Activated B cell treated with CpG ODN at 0.5 μM for 24 hours (primary cell): ENCODE results near the gene ADGRB2. TPM values are rescaled to one million over a fixed set of nuclear protein-coding genes. Genes with fewer than 3 reads are reported as not detected.

Source experiments
- ATAC-seq: fragments of 200-7000 bp; cut with Tn5 transposase; one replicate; pipeline ENCODE4 v1.10.0; 2021; ENCODE audit warnings: low read depth, mild to moderate bottlenecking, moderate library complexity
- CTCF ChIA-PET: fragments of 350-600 bp; sonication (Branson Sonifier 250); formaldehyde crosslinking; loops from one replicate; lab custom pipeline; 2021; ENCODE audit warnings: antibody characterized with exemption; lab: Charles Lee
- POLR2A ChIA-PET: fragments of 350-600 bp; sonication (Branson Sonifier 250); formaldehyde crosslinking; loops from one replicate; lab custom pipeline; 2021; ENCODE audit warnings: antibody characterized with exemption; lab: Charles Lee
- DNase-seq: peaks from one replicate; pipeline ENCODE4 v3.0.0; 2022
- H3K27ac Mint-ChIP-seq: one replicate; pipeline ENCODE4 v1.8.0; 2020; ENCODE audit warnings: mixed read lengths
- H3K27me3 Mint-ChIP-seq: one replicate; pipeline ENCODE4 v1.8.0; 2021; ENCODE audit warnings: mixed read lengths
- H3K36me3 Mint-ChIP-seq: one replicate; pipeline ENCODE4 v1.8.0; 2021; ENCODE audit warnings: low read depth, mixed read lengths
- H3K4me1 Mint-ChIP-seq: one replicate; pipeline ENCODE4 v1.8.0; 2021; ENCODE audit warnings: mixed read lengths
- H3K4me3 Mint-ChIP-seq: one replicate; pipeline ENCODE4 v1.8.0; 2020; ENCODE audit warnings: mild to moderate bottlenecking, mixed read lengths
- H3K9me3 Mint-ChIP-seq: one replicate; pipeline ENCODE4 v1.8.0; 2020; ENCODE audit warnings: mixed read lengths
- intact Hi-C: fragments of 100-400 bp; cut with micrococcal nuclease; formaldehyde crosslinking; loops from one replicate; pipeline ENCODE4 v1.15.1; 2024
- total RNA-seq: library from RNA; stranded (reverse); gene quantifications from 2 replicates; pipeline ENCODE4 v1.2.3, GENCODE V29; 2022
- TF ChIP-seq, protein P1 (sequence below): fragments of 200-600 bp; IDR thresholded peaks from one replicate; pipeline ENCODE4 v1.8.0; 2022; ENCODE audit warnings: antibody characterized with exemption, mild to moderate bottlenecking

Gene ADGRB2
- total RNA-seq, 1 donor from 2014 or later = 6.3 TPM

DNA sequence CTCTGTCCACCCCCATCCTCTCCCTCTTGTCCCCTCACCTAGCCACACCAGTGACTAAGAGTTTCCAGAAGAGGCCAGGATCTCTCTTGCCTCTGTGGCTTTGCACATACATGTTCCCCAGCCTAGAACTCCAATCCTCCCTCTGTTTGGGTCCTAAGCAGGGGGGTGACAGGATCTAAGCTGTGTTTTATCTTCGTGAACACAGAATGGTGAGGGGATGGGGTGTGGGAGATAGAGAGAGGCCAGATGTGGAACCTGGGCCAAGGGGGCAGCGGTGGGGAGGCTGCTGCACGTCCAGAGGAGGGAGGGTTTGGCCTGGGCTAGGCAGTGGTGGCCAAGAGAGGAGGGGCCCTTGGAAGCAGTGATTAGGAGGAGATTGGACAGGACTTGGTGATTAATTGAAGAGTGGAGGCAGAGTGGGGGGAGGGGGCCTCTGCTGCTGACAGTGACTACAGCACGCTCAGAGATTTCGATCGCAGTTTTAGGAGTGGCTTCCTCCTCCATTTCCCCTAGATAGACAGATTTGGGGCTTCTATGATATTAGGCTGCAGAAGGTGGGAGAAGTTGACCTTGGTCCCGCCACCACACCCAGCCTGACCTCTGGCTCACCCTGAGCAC is 17.1 kb upstream of the ADGRB2 start:
- Mint-ChIP-seq H3K4me1 (peaks cover 23% of the 10 kb centered on the region), H3K9me3 (no peaks in the 10 kb centered on the region), H3K4me3 (no peak overlapping the region), H3K27ac (no peak overlapping the region), H3K27me3 (peaks cover 16% of the 10 kb centered on the region), H3K36me3 (no peaks in the 10 kb centered on the region)
- ChIA-PET CTCF (no interaction called here), POLR2A (no interaction called here)
- TF ChIP-seq, protein P1, sequence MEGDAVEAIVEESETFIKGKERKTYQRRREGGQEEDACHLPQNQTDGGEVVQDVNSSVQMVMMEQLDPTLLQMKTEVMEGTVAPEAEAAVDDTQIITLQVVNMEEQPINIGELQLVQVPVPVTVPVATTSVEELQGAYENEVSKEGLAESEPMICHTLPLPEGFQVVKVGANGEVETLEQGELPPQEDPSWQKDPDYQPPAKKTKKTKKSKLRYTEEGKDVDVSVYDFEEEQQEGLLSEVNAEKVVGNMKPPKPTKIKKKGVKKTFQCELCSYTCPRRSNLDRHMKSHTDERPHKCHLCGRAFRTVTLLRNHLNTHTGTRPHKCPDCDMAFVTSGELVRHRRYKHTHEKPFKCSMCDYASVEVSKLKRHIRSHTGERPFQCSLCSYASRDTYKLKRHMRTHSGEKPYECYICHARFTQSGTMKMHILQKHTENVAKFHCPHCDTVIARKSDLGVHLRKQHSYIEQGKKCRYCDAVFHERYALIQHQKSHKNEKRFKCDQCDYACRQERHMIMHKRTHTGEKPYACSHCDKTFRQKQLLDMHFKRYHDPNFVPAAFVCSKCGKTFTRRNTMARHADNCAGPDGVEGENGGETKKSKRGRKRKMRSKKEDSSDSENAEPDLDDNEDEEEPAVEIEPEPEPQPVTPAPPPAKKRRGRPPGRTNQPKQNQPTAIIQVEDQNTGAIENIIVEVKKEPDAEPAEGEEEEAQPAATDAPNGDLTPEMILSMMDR = no peak
- ATAC-seq (no peak), DNase-seq (no peak)
- intact Hi-C loops = loop anchor here (10.0 kb wide), 1 partner anchor 356 kb away; no protein-coding TSS in a partner anchor

DNA sequence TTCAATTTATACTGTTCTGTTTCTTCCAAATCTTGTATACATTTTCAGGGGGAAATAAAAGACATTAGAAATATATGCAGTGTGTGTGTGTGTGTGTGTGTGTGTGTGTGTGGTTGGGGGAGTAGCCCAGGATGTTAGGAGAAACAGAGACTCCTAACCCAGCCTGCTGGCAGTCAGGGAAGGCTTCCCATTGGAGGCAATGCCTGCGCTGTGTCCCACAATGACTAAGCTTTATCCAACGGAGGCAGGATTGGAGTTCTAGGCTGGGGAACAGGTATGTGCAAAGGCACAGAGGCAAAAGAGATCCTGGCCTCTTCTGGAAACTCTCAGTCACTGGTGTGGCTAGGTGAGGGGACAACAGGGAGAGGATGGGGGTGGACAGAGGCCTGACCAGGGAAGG is 16.5 kb upstream of the ADGRB2 start:
- Mint-ChIP-seq H3K27ac (no peak overlapping the region), H3K36me3 (no peaks in the 10 kb centered on the region), H3K27me3 (peaks cover 19% of the 10 kb centered on the region), H3K4me1 (peaks cover 17% of the 10 kb centered on the region), H3K4me3 (no peak overlapping the region), H3K9me3 (no peaks in the 10 kb centered on the region)
- DNase-seq = no peak
- ChIA-PET POLR2A (no interaction called here), CTCF (interaction anchor here (1.2 kb wide), 1 partner anchor 18 kb away, joined by 3 read pairs; no protein-coding TSS in a partner anchor)
- TF ChIP-seq, protein P1 = no peak
- ATAC-seq = no peak
- intact Hi-C loops = loop anchor here (10.0 kb wide), 1 partner anchor 356 kb away; no protein-coding TSS in a partner anchor

DNA sequence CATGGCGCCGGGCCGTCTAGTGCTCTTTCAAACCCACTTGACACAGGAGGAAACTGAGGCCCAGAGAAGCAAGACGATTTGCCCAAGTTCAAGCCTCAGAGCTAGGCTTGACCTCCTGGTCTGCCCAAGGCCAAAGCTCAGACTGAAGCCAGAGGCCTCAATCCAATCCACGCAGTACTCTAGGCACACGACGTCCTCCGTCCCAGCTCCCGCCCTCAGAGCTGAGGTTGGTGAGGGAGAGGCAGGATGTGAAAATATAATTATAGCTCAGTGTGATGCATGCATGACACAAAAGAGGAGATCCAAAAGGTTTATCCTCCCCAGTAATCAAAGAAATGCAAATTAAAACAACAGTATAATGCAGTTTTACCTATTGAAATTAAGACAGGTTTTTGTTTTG is 15.5 kb upstream of the ADGRB2 start:
- H3K9me3 Mint-ChIP-seq = no peaks in the 10 kb centered on the region
- TF ChIP-seq, protein P1 = no peak
- ChIA-PET POLR2A (interaction anchor here (0.7 kb wide), 1 partner anchor 19 kb away, joined by 11 read pairs; no protein-coding TSS in a partner anchor), CTCF (interaction anchor here (1.1 to 1.2 kb wide), 2 partner anchors 14 to 17 kb away, joined by 3 read pairs; no protein-coding TSS in a partner anchor)
- DNase-seq (no peak), ATAC-seq (no peak)
- intact Hi-C loops = loop anchor here (10.0 kb wide), 1 partner anchor 355 kb away; no protein-coding TSS in a partner anchor
- H3K4me3 Mint-ChIP-seq = no peak overlapping the region
- no peak overlapping the region for H3K27ac Mint-ChIP-seq
- H3K27me3 Mint-ChIP-seq = peaks cover 25% of the 10 kb centered on the region
- no peaks in the 10 kb centered on the region for H3K36me3 Mint-ChIP-seq
- peaks cover 7% of the 10 kb centered on the region for H3K4me1 Mint-ChIP-seq

DNA sequence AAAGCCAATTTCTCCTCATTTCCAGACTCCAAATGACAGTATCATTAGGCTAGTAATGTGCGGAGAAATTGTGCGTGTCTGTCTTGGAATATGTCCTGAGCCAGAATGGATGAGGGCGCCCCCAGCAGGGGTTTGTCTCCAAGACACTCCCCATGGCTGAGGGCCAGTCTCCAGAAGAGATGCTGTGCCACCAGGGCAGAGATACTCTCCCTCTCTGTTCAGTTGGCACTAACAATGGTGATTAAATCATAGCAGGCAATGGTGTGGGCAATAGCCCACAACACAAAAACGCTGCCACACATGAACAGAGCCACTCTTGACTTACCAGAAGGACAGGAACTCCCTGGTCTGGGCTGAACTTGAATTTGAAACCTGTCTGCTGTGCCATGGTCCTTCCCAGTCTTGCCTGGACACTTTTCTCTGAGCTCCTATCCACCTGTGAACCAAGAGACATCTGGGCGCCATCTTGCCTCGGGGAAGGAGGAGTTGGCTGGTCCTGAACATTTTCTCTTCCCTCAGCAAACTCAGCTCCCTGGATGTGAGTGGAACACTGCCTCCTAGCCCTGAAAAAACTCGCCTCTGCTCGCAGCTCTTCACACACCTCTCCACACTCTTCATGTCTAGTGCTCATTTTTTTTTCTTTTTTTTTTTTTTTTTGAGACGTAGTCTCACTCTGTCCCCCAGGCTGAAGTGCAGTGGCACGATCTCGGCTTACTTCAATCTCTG is 14.8 kb upstream of the ADGRB2 start:
- ChIA-PET POLR2A (interaction anchor here (0.7 kb wide), 1 partner anchor 19 kb away, joined by 11 read pairs; no protein-coding TSS in a partner anchor), CTCF (interaction anchor here (1.1 kb wide), 1 partner anchor 14 kb away, joined by 3 read pairs; no protein-coding TSS in a partner anchor)
- intact Hi-C loops = no loop called here

More for the DNA sequence above, 14.8 kb upstream of the ADGRB2 start:
- H3K4me3 Mint-ChIP-seq = no peak overlapping the region
- no peaks in the 10 kb centered on the region for H3K36me3 Mint-ChIP-seq
- DNase-seq (no peak), ATAC-seq (no peak)
- TF ChIP-seq, protein P1 = no peak
- no peaks in the 10 kb centered on the region for H3K4me1 Mint-ChIP-seq
- H3K27me3 Mint-ChIP-seq = peaks cover 33% of the 10 kb centered on the region
- H3K27ac Mint-ChIP-seq = no peak overlapping the region
- no peaks in the 10 kb centered on the region for H3K9me3 Mint-ChIP-seq
